Progenitor cell of endocrine pancreas (in vitro differentiated cells): ENCODE measurements around the gene AKR1B15. TPM values are rescaled to one million over a fixed set of nuclear protein-coding genes. Genes with fewer than 3 reads are reported as not detected.

ENCODE experiments used
- DNase-seq: peaks from one replicate; pipeline ENCODE4 v3.0.0; 2021; ENCODE audit warnings: low spot score; ENCODE audit not compliant: unreplicated experiment
- H3K27ac Mint-ChIP-seq: 2 replicates; pipeline ENCODE4 v1.8.0; 2021; ENCODE audit warnings: mild to moderate bottlenecking, moderate library complexity, mixed read lengths
- H3K27me3 Mint-ChIP-seq: 2 replicates; pipeline ENCODE4 v1.8.0; 2021; ENCODE audit warnings: mixed read lengths
- H3K36me3 Mint-ChIP-seq: 2 replicates; pipeline ENCODE4 v1.8.0; 2022; ENCODE audit warnings: mixed read lengths; ENCODE audit not compliant: insufficient read depth
- H3K4me1 Mint-ChIP-seq: 2 replicates; pipeline ENCODE4 v1.8.0; 2021; ENCODE audit warnings: low read depth, mixed read lengths
- H3K4me3 Mint-ChIP-seq: 2 replicates; pipeline ENCODE4 v1.8.0; 2021; ENCODE audit warnings: low read depth, mild to moderate bottlenecking, moderate library complexity, mixed read lengths
- H3K9me3 Mint-ChIP-seq: 2 replicates; pipeline ENCODE4 v1.8.0; 2021; ENCODE audit warnings: low read depth, mixed read lengths
- total RNA-seq: library from RNA; stranded (reverse); gene quantifications from 2 replicates; pipeline ENCODE4 v1.2.1, GENCODE V29; 2021
- TF ChIP-seq, protein P1 (sequence below): fragments of 200-600 bp; sonication (generic); IDR thresholded peaks from one replicate; pipeline ENCODE4 v1.5.0; 2021; ENCODE audit warnings: antibody characterized with exemption, mild to moderate bottlenecking; ENCODE audit not compliant: unreplicated experiment

Gene AKR1B15
- total RNA-seq, 1 donor from 2014 or later = not detected

DNA sequence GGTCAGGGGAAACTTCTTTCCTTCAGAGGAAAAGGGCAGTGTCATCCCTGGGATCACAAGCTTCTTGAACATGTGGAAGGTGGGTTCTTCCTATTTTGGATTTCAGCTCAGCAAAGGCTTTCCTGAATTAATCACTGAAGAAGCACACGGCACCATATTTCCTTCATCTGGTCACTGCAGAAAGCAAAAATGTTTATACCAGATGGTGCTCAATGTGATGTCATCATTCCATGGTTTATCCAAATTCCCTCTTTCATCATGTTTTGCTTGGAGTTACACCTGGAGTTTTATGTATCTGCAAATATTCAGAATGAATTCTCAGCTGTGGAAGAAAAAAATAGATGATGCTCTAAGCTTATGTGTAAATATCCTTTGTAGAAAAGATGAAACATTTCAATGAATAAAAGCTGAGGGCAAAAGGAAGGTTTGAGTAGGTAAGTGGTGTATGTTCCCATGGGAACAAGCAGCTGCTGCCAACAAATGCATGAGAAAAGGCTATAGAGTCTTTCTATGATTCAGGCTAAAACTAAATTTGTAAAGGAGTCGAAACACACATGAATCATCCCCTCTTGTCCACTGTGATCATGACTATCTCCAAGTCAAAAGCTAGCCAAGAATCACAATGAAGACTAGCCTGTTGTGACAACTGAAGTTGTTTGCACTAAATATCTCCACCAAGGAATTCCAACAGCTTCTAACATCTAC, 70.9 kb downstream of the AKR1B15 start:
- Mint-ChIP-seq H3K4me3 (no peak overlapping the region), H3K36me3 (no peaks in the 10 kb centered on the region), H3K27ac (no peak overlapping the region), H3K4me1 (no peaks in the 10 kb centered on the region), H3K27me3 (peaks cover 18% of the 10 kb centered on the region), H3K9me3 (no peaks in the 10 kb centered on the region)
- TF ChIP-seq, protein P1, sequence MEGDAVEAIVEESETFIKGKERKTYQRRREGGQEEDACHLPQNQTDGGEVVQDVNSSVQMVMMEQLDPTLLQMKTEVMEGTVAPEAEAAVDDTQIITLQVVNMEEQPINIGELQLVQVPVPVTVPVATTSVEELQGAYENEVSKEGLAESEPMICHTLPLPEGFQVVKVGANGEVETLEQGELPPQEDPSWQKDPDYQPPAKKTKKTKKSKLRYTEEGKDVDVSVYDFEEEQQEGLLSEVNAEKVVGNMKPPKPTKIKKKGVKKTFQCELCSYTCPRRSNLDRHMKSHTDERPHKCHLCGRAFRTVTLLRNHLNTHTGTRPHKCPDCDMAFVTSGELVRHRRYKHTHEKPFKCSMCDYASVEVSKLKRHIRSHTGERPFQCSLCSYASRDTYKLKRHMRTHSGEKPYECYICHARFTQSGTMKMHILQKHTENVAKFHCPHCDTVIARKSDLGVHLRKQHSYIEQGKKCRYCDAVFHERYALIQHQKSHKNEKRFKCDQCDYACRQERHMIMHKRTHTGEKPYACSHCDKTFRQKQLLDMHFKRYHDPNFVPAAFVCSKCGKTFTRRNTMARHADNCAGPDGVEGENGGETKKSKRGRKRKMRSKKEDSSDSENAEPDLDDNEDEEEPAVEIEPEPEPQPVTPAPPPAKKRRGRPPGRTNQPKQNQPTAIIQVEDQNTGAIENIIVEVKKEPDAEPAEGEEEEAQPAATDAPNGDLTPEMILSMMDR = no peak
- DNase-seq = no peak

DNA sequence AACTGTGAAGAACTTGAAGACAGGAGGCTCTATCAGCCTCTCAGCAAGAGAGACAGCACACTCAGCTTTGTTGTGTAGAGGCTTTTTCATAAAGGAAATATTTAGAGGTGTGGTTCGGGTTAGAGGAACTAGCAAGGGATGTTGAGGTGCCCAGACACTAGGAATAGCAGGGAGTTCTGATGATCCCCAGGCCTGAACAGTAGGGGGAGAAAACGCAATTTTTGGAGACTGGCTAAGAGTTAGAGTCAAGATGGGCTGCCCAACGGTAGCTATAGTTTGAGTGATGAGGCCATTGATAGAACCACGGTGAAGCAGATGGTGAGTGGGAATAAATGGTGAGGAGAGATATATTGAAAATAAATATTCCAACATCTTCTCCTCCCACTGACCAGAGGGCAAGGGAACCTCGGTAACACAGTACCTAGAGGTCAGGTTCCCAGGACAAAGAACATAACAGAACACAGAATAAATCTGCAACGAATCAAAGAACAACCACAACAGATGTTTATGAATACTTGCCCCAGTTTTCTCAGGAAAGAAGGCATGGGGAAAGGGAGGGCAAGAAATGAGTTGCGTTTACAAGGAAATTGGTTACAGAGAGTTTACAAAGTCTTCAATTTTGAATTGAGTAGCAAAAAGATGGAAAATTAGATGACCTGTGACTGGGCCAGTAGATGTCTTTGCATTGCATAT, 73.5 kb downstream of the AKR1B15 start:
- Mint-ChIP-seq H3K4me1 (no peaks in the 10 kb centered on the region), H3K27me3 (peaks cover 28% of the 10 kb centered on the region), H3K36me3 (no peaks in the 10 kb centered on the region), H3K9me3 (no peaks in the 10 kb centered on the region), H3K4me3 (no peak overlapping the region), H3K27ac (no peak overlapping the region)
- TF ChIP-seq, protein P1 = no peak
- no peak for DNase-seq

DNA sequence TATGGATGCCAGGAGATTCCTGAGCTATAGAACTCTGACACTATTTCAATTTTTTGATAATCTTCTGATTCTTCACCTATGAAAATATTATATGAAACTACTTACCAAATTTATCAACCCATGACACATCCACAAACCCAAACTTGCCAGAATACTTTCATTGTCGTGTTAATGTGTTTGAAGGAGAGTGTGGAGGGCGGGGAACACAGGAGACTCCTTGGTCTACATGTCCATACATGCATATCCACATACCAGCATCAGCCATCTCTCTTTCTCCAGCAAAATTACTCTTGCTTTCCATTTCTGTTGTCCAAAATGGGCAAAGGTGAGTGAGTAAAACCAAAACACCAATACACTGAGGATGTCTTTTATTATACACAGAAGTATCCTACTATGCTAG, 74.3 kb downstream of the AKR1B15 start:
- H3K4me3 Mint-ChIP-seq = no peak overlapping the region
- TF ChIP-seq, protein P1 = no peak
- peaks cover 31% of the 10 kb centered on the region for H3K27me3 Mint-ChIP-seq
- no peaks in the 10 kb centered on the region for H3K9me3 Mint-ChIP-seq
- DNase-seq = no peak
- no peak overlapping the region for H3K27ac Mint-ChIP-seq
- H3K4me1 Mint-ChIP-seq = no peaks in the 10 kb centered on the region
- H3K36me3 Mint-ChIP-seq = no peaks in the 10 kb centered on the region

DNA sequence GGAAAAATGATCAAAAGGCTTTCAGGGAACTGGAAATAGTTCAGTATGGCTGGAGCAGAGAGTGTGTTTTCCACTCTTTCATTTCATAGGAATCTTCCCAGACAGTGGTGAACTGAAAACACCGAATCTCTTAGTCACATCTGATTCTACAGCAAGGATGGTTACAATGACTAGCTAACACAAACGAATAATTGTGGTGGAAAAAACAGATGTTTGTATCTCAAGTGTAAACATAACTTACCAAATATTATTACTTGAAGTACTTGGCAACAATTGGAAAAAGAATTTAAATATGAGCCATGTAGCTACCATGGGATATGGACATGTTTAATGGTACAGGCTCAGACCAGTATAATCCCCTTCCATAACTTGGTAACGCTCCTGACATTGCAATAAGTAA, 76.6 kb downstream of the AKR1B15 start:
- no peak for DNase-seq
- Mint-ChIP-seq H3K4me1 (no peaks in the 10 kb centered on the region), H3K4me3 (no peak overlapping the region), H3K27ac (no peak overlapping the region), H3K36me3 (no peaks in the 10 kb centered on the region), H3K9me3 (no peaks in the 10 kb centered on the region), H3K27me3 (peaks cover 32% of the 10 kb centered on the region)
- TF ChIP-seq, protein P1 = no peak

DNA sequence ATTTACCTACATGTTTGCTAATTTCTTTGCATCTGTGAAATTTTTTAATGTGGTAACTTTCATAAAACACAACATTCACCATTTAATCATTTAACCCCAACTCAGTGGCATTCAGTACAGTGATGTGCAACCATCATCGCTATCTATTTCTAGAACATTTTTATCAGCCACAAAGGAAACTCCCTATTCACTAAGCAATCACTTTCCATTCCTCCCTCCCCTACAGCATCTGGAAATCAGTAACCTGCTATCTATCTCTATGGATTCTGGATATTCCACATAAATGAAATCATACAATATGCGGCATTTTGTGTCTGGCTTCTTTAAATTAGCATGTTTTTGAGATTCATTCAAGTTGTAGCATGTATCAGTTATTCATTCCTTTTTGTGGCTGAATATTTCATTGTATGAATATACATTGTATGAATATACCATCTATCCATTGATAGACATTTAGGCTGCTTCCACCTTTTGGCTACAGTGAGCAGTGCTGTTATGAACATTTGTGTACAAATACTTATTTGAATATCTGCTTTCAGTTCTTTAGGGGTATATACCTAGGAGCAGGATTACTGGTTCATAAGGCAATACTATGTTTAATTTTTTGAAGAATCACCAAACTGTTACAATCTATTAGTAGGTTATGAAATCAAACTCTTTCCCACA, 78.3 kb downstream of the AKR1B15 start:
- H3K27ac Mint-ChIP-seq = no peak overlapping the region
- no peak for DNase-seq
- H3K4me3 Mint-ChIP-seq = no peak overlapping the region

More for the DNA sequence above, 78.3 kb downstream of the AKR1B15 start:
- TF ChIP-seq, protein P1 = no peak
- Mint-ChIP-seq H3K36me3 (no peaks in the 10 kb centered on the region), H3K4me1 (no peaks in the 10 kb centered on the region), H3K27me3 (peaks cover 29% of the 10 kb centered on the region), H3K9me3 (no peaks in the 10 kb centered on the region)
